Activated naive CD8-positive, alpha-beta T cell treated with anti-CD3 and anti-CD28 coated beads, Interleukin-2, amount 10 ng/mL, durations not matched to agents 7 days and 5 days (primary cell): Measurements from ENCODE around the gene TSGA10IP. TPM values are rescaled to one million over a fixed set of nuclear protein-coding genes. Genes with fewer than 3 reads are reported as not detected.
A peak's percentile ranks its signal among the peaks of the same experiment; 100 is the strongest.

Source experiments
- ATAC-seq: fragments of 150-1000 bp; cut with Tn5 transposase; one replicate; pipeline ENCODE4 v1.10.0; 2021; ENCODE audit warnings: low read depth, moderate library complexity
- POLR2A ChIA-PET: fragments of 350-600 bp; sonication (Branson Sonifier 250); formaldehyde crosslinking; loops from one replicate; lab custom pipeline; 2021; ENCODE audit warnings: antibody characterized with exemption; lab: Charles Lee
- DNase-seq: peaks from one replicate; pipeline ENCODE4 v3.0.0; 2021
- H3K27ac Mint-ChIP-seq: one replicate; pipeline ENCODE4 v1.8.0; 2022; ENCODE audit warnings: mild to moderate bottlenecking, mixed read lengths
- H3K27me3 Mint-ChIP-seq: one replicate; pipeline ENCODE4 v1.8.0; 2022; ENCODE audit warnings: mild to moderate bottlenecking, moderate library complexity, mixed read lengths
- H3K36me3 Mint-ChIP-seq: one replicate; pipeline ENCODE4 v1.8.0; 2021; ENCODE audit warnings: mild to moderate bottlenecking, mixed read lengths
- H3K4me1 Mint-ChIP-seq: one replicate; pipeline ENCODE4 v1.8.0; 2021; ENCODE audit warnings: mixed read lengths
- H3K4me3 Mint-ChIP-seq: one replicate; pipeline ENCODE4 v1.8.0; 2022; ENCODE audit warnings: mild to moderate bottlenecking, moderate library complexity, mixed read lengths
- H3K9me3 Mint-ChIP-seq: one replicate; pipeline ENCODE4 v1.8.0; 2021; ENCODE audit warnings: mixed read lengths
- total RNA-seq, 2 experiments: library from RNA; stranded (reverse); gene quantifications; one replicate each; pipeline ENCODE4 v1.2.3, GENCODE V29; 2021

TSGA10IP gene
- total RNA-seq, 2 experiments from 2014 or later: not detected

DNA sequence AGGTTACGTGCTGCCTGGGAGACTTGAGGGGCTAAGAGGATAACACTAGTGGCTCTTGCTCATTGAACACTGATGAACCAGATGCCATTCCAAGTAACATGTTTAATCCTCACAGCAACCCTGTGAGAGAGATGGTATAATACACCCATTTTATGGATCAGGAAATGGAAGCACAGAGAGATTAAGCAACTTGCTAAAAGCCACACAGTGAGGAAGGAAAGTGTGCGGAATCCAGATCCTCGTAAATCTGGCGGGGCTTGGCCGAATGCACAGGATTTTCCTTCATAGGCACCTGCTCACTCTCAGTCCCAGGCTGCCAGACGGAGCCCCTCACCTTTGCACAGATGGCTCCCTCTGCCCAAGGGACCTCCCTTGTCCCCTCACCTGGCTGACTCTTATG lies 37.4 kb upstream of the TSGA10IP start:
- peaks cover 8% of the 10 kb centered on the region for H3K27me3 Mint-ChIP-seq
- H3K4me1 Mint-ChIP-seq: peaks cover 13% of the 10 kb centered on the region
- no peak overlapping the region for H3K4me3 Mint-ChIP-seq
- no peaks in the 10 kb centered on the region for H3K36me3 Mint-ChIP-seq
- no peak for ATAC-seq
- no peak overlapping the region for H3K27ac Mint-ChIP-seq
- POLR2A ChIA-PET: interaction anchor here (1.7 kb wide), 1 partner anchor 10 kb away, joined by 6 read pairs; no protein-coding TSS in a partner anchor
- H3K9me3 Mint-ChIP-seq: no peaks in the 10 kb centered on the region
- DNase-seq: no peak

DNA sequence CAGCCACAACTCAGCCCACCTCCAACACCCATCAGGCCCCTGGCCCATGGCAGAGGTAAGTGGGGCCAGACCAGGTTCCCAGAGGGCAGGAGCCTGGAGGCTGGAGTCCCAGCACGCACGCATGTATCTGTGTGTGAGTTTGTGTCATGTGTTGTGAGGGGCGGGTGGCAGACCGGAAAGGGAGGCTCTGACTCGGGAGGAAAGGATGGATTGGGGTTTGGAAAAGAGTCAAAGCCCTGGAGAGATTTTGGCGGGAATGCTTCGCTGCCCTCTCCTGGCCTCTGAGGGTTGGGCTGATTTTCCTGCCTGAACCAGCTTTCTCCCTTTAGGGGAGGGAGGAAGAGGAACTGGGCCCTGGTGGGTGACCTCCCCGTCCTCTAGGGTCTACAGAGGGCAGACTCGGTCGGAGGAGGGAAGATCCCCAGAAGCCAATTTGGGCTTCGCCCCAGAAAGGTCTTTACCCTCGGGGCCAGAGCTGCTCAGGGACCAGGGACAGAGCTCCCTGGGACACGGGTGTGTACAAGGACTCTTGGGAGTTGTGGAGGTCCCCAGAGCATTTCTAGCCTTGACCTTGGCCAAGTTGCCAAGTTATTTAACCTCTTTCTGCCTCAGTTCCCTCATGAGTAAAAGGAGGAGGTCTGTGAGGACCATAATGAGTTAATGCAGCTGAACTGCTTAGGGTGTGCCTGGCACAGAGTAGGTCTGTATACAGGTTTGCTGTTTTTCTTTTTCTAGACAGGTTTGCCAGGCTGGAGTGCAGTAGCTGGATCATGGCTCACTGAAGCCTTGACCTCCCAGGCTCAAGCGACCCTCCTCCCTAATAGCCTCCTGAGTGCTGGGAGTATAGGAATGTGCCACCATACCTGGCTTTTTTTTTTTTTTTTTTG lies 33.4 kb upstream of the TSGA10IP start:
- H3K27me3 Mint-ChIP-seq: peaks cover 2% of the 10 kb centered on the region
- no peaks in the 10 kb centered on the region for H3K9me3 Mint-ChIP-seq
- POLR2A ChIA-PET: interaction anchor here (0.8 to 2.4 kb wide), 7 partner anchors 16 to 200 kb away, joined by 3 to 10 read pairs (median 3); partner anchors contain the start of gene CCDC85B
- no peak for ATAC-seq
- H3K4me1 Mint-ChIP-seq: peaks cover 24% of the 10 kb centered on the region
- peak overlapping the region; percentile 16 for H3K4me3 Mint-ChIP-seq
- H3K36me3 Mint-ChIP-seq: peaks cover 4% of the 10 kb centered on the region
- peak overlapping the region; percentile 0 for H3K27ac Mint-ChIP-seq
- DNase-seq: no peak

DNA sequence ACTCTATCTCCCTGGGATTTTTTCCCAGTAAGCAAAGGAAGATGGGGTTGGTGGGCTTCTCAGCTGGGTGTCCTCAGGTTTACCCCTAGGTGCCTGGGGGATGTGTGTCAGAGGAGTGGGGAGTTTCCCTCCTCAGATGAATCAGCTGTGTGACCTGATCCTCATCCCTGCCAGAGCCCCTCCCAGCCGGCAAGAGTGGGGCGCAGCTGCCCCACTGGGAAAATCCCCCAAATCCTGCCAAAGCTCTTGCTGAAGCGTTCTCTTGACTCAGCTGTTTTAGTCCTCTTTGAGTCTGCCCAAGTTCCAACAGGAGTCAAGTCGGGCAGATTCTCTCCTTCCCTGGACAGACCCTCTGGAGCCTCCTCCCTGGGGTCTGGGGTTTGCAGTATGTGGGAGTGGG lies 32.4 kb upstream of the TSGA10IP start:
- POLR2A ChIA-PET: interaction anchor here (2.4 kb wide), 1 partner anchor 22 kb away, joined by 10 read pairs; the partner anchor contains the start of gene CCDC85B
- peaks cover 2% of the 10 kb centered on the region for H3K27me3 Mint-ChIP-seq
- ATAC-seq: no peak

DNA sequence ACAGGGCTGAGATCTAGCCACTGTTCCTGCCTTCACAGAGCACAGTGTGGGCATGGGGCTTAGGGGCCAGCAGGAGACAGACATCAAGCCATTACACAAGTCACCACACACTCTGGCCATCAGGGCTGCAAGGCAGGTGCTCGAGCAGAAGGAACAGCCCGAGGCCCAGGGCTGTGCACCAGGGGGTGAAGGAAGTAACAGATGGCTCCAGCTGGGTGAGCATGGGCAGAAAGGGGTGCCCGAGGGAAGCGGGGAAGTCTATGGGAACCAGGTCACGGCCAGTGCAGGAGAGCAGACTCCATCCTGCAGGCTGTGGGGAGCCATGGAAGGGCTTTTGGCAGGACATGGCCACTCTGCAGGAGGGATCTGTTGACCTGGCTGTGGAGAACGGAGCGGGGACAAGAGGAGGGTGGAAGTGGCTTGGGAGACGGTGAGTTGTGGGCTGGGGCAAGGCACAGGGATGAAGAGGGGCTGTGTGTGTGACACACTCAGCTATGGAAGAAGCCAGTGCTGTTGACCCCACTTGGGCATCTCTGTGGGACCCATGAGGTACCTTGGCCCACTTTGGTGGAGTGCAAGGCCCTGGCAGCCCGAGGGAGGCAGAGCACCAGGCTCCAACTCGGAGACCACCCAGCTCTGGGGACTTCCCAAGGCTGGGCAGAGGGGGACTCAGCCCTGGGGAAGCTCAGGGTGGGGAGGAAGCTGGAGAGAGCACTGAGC lies 30.0 kb upstream of the TSGA10IP start:
- POLR2A ChIA-PET: interaction anchor here (0.8 to 1.3 kb wide), 3 partner anchors 13 to 25 kb away, joined by 3 read pairs; partner anchors contain the start of gene CCDC85B
- Mint-ChIP-seq H3K27ac (peak overlapping the region; percentile 33), H3K27me3 (peaks cover 2% of the 10 kb centered on the region), H3K9me3 (no peaks in the 10 kb centered on the region), H3K36me3 (peaks cover 12% of the 10 kb centered on the region), H3K4me1 (peaks cover 21% of the 10 kb centered on the region), H3K4me3 (no peak overlapping the region)
- ATAC-seq (no peak), DNase-seq (no peak)

More for the DNA sequence above, 32.4 kb upstream of the TSGA10IP start:
- peaks cover 28% of the 10 kb centered on the region for H3K4me1 Mint-ChIP-seq
- peaks cover 8% of the 10 kb centered on the region for H3K36me3 Mint-ChIP-seq
- H3K4me3 Mint-ChIP-seq: no peak overlapping the region
- H3K9me3 Mint-ChIP-seq: no peaks in the 10 kb centered on the region
- no peak overlapping the region for H3K27ac Mint-ChIP-seq
- DNase-seq: no peak

DNA sequence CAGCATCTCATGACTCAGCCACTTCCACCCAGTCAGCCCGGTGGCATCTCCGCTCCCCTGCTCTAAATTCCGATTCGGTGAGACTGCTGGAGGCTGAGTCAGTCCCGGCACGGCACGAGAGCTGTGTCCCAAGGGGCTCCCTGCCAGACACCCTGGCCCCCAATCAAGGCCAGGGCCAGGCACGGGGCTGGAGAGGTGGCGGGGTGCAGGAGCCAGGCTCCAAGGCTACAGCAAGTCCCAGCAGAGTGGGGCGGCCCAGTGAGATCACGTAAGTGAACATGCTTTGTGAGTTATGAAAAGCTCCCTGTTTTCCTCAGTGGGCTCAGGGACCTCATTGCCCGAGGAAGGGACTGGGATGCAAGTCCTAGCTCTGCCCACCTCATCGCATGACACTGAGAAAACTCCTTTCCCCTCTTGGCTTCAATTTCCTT lies 29.4 kb upstream of the TSGA10IP start:
- Mint-ChIP-seq H3K27me3 (peaks cover 2% of the 10 kb centered on the region), H3K36me3 (peaks cover 12% of the 10 kb centered on the region), H3K4me3 (no peak overlapping the region), H3K9me3 (no peaks in the 10 kb centered on the region), H3K4me1 (peaks cover 21% of the 10 kb centered on the region), H3K27ac (no peak overlapping the region)
- ATAC-seq (no peak), DNase-seq (no peak)
- POLR2A ChIA-PET: interaction anchor here (1.3 kb wide), 1 partner anchor 22 kb away, joined by 3 read pairs; no protein-coding TSS in a partner anchor

DNA sequence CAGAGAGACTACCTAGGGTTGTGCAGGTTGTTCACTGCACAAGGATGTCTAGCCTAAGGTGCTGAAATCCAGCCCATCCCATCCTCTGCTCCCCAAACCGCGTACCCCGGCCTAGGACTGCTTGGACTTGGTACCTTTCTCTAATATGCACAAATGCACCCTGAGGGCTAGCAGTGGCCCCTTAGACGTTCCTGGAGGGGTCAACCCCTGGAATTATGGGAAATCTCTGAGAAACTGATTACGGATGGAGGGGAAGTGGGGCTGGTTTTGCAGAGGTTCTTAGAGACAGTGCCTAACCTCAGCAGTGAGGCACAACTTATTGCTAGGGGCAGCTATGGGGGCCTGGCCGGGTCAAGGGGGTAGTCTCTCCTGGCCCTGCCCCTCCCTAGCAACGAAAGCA lies 28.9 kb upstream of the TSGA10IP start:
- Mint-ChIP-seq H3K27ac (peak overlapping the region; percentile 44), H3K9me3 (no peaks in the 10 kb centered on the region), H3K4me1 (peaks cover 21% of the 10 kb centered on the region), H3K4me3 (peak overlapping the region; percentile 70), H3K36me3 (peaks cover 12% of the 10 kb centered on the region), H3K27me3 (peaks cover 2% of the 10 kb centered on the region)
- DNase-seq (no peak), ATAC-seq (no peak)
- POLR2A ChIA-PET: interaction anchor here (1.3 kb wide), 1 partner anchor 23 kb away, joined by 3 read pairs; no protein-coding TSS in a partner anchor

DNA sequence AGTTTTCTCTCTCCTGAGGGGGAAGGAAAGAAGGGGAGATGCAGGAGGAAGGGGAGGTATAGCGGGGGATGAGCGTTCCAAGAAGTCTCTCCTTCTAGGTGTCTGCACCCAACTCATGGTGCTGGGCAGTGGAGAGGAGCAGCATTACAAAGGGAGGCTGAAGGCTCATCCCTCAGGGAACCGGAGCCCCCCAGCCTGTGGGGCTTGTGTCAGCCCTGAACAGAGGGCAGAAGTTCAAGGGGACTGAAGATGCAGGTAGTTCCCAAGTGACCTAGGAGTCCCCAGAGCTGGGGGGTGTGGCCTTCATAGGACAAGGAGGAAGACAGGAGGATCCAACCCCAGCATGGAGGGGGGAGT lies 28.2 kb upstream of the TSGA10IP start:
- POLR2A ChIA-PET: interaction anchor here (1.0 to 2.5 kb wide), 4 partner anchors 9 to 27 kb away, joined by 6 to 35 read pairs (median 20); partner anchors contain the start of genes CCDC85B, FIBP and FOSL1
- Mint-ChIP-seq H3K36me3 (peaks cover 15% of the 10 kb centered on the region), H3K4me3 (peak overlapping the region; percentile 70), H3K9me3 (no peaks in the 10 kb centered on the region), H3K27ac (peak overlapping the region; percentile 44), H3K27me3 (no peaks in the 10 kb centered on the region), H3K4me1 (peaks cover 19% of the 10 kb centered on the region)
- ATAC-seq (no peak), DNase-seq (no peak)

DNA sequence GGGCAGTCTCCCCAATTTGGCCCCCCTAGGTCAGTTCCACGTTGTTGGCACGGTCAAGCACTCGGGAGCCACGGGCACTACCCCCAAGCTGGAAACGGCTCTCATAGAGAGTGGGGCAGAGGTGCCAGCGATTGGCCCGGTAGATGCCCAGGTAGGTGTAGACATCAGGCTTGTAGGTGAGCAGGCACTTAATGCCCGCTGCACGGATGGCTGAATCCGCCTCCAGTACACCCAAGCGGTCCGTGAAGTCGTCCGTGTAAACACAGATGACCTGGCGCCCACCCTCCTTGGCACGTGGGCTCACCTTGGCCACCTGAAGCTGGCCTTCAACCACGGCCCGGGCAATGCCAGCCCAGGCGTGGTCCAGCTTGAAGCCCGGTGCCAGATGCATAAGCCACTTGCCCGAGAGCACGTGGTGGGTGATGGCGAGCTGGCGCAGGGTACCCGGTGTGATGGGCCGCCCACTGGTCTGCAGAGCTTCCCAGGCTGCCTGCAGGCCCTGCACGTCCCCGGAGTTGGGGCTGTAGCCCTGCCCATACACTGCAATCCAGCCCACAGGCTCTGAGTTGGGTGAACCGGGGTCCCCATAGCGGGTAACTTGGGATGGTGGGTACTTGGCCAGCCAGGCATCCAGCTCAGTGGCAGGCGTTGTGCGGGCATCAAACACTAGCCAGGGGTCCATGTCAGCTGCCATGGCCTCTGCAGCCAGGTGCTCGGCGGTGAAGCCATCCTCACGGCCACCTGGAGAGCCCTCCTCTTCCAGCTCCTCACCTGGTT lies 27.7 kb upstream of the TSGA10IP start:
- peaks cover 22% of the 10 kb centered on the region for H3K4me1 Mint-ChIP-seq
- H3K9me3 Mint-ChIP-seq: no peaks in the 10 kb centered on the region
- DNase-seq (no peak), ATAC-seq (no peak)
- H3K27me3 Mint-ChIP-seq: no peaks in the 10 kb centered on the region
- H3K4me3 Mint-ChIP-seq: peak overlapping the region; percentile 88
- POLR2A ChIA-PET: interaction anchor here (0.6 to 2.5 kb wide), 12 partner anchors 9 to 163 kb away, joined by 3 to 35 read pairs (median 6); partner anchors contain the start of genes CCDC85B, CFL1, FIBP and FOSL1
- peak overlapping the region; percentile 83 for H3K27ac Mint-ChIP-seq
- peaks cover 19% of the 10 kb centered on the region for H3K36me3 Mint-ChIP-seq

DNA sequence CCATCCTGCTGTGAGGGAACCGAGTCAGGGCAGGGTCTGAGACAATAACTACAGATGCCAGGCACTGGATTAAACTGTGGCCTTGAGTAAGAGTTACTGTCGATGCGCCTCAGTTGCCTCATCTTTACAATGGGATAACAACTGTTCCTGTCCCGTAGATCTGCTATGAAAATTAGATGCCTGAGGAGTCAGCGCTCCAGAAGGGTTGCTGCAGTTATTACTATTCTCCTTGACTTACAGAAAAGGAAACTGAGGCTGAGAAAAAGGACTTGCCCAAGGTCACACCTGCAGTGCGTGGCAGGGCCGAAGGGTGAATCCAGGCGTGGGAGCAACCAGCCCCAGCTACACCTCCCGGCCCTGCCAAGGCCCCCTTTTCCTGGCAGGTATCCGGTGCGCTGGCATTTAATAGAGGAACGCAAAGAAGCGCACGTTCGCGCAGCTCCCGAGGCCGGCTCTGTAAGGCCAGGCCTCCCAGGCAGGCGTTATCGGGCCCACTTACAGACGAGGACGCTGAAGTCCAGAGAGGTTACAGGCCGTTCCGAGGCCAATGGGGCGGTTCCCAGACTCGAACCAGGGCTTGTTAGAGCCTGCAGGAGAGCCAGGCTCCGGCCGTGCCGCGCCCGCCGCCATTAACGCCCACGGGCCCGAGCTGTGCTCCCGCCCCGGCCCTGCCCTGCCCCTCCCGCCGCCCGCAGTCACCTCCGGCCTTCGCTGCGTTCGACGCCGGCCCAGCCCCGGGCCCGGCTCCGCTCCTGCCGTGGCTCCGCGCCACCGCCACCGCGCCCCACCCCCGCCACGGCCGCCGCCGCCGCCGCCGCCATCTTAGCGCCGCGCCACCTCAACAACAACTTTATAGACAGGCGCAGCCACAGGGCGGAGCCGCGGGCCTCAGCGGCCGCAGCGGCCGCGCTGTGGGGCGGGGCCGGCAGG lies 26.8 kb upstream of the TSGA10IP start, which contains the start of gene C11orf68:
Gene C11orf68 (minus strand): TSS at position 852 of the 930 bp plus-strand sequence. CDS start 31 bp downstream, at position 821.
- peak; percentile 56 for ATAC-seq
- H3K27me3 Mint-ChIP-seq: no peaks in the 10 kb centered on the region
- H3K36me3 Mint-ChIP-seq: peaks cover 23% of the 10 kb centered on the region
- POLR2A ChIA-PET: interaction anchor here (0.6 to 2.5 kb wide), 13 partner anchors 10 to 162 kb away, joined by 3 to 35 read pairs (median 5); partner anchors contain the start of genes CCDC85B, CFL1, FIBP and FOSL1
- H3K27ac Mint-ChIP-seq: peak within 1 kb of the TSS; percentile 91
- H3K4me1 Mint-ChIP-seq: peaks cover 26% of the 10 kb centered on the region
- DNase-seq: no peak
- H3K9me3 Mint-ChIP-seq: no peaks in the 10 kb centered on the region
- H3K4me3 Mint-ChIP-seq: peak within 1 kb of the TSS; percentile 98

DNA sequence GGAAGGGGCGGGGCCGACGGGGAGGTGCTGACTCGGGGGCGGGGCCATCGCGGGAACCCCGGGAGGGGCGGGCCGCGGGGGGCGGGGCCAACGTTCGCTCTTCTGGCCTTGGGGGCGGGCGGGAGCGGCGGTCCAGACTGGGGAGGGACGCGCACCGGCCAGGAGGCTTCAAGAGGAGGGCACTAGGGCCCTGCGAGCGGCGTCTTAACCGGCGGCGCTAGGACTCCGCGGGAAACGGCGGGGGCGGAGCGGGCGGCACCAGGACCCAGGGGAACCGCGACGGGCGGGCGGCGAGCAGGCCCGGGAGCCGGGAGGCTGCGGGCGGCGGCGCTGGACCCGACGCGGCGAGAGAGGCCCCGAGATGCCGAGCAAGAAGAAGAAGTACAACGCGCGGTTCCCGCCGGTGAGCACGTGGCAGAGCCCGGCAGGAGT lies 26.1 kb upstream of the TSGA10IP start, which contains the start of gene DRAP1:
Gene DRAP1 (plus strand): TSS at position 286 of the 432 bp plus-strand sequence. CDS start 76 bp downstream, at position 362.
- Mint-ChIP-seq H3K27me3 (no peaks in the 10 kb centered on the region), H3K9me3 (no peaks in the 10 kb centered on the region), H3K36me3 (peaks cover 23% of the 10 kb centered on the region), H3K4me3 (peak within 1 kb of the TSS; percentile 98), H3K4me1 (peaks cover 27% of the 10 kb centered on the region), H3K27ac (peak within 1 kb of the TSS; percentile 91)
- POLR2A ChIA-PET: interaction anchor here (1.0 to 2.5 kb wide), 12 partner anchors 9 to 62 kb away, joined by 4 to 35 read pairs (median 10); partner anchors contain the start of genes CCDC85B, CFL1, FIBP and FOSL1
- DNase-seq: peak; percentile 98
- peak; percentile 92 for ATAC-seq
